Measurements from ENCODE around the gene FBXL16.

GRCh38 chr16:739560-740458 is 34.2 kb upstream of the FBXL16 start:
- TF ChIP-seq CTCF (IDR thresholded peaks at IDR 0.05; ENCODE audit: low read depth, low read length): no peak
- TF ChIP-seq POLR2A (IDR thresholded peaks at IDR 0.05; ENCODE audit: extremely low read depth, insufficient read length): no peak
- TF ChIP-seq MAX (IDR thresholded peaks at IDR 0.05; ENCODE audit: low read depth, low read length): no peak
